HG02571 (cell line): Measurements from ENCODE around the gene KCNT2.

ENCODE experiments used
- ATAC-seq: cut with Tn5 transposase; IDR thresholded peaks from one replicate; pipeline ENCODE4 v1.9.1; 2021; ENCODE audit warnings: mild to moderate bottlenecking, moderate library complexity; ENCODE audit not compliant: unreplicated experiment

The KCNT2 gene

DNA sequence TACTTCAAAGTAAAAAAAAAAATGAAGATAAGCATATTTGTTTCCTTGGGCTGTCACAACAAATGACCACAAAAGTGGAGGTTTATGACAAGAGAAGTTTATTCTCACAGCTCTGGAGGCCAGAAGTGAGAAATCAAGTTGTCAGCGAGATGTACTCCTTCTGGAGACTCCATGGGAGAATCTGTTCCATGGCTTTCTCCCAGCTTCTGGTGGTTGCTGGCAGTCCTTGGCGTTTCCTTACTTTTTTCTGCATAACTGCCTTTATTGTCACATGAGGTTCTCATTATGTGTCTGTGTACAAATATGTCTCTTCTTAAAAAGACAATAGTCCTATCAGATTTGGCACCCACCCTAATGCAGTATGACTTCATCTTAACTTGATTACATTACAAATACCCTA, 398.3 kb downstream of the KCNT2 start:
- no peak for ATAC-seq

DNA sequence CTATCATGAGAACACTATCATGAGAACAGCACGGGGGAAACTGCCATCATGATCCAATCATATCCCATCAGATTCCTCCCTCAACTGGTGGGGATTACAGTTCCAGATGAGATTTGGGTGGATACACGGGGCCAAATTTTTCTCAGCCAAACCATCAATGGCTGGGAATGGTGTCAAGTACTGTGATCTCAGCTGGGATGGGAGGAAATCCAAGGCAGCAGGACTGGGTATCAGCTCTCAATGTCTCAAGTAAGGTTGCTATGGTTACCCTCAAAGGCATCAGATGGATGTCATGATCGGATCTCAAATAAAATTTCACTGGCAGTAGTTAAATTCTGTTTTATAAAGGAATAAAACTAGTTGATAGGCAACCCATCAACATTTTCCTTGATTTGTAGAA, 399.0 kb downstream of the KCNT2 start:
- no peak for ATAC-seq

GRCh38 chr1:196207612-196208217, 400.5 kb downstream of the KCNT2 start:
- ATAC-seq = no peak

DNA sequence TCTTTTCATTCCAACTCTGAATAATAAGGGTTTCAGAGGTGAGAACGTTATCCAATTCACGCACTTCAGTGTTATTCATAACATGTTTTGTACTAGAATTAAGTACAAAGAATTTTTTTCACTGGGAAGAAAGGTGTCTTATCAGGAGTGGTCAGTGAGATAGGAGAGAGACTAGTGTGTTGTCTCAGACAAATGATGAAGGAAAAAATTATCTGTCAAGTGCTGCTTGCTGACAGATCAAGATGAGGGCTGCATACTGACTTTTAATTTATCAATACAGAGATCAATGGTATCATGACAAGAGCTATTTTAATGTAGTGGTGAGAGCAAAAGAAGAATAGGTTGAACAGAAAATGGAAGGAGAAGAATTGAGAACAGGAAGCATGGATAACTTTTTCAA, 402.4 kb downstream of the KCNT2 start:
- no peak for ATAC-seq

DNA sequence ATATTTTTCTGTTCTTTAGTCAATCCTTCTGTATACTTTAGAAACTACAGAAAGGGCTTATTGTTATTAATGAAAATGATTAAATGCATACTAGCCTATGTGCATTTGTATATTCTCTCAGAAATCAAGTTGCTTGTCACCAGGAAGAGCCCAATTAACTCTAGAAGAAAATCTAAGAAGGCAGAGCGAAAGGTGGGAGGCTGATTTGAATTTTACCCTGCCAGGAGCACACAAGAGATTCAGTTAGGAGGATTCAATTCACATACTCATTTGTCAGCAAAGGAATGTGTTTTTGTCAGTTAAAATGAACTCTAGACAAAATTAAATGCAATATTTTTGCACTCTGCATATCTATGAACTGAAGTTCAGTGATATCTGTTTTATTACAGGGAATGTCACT, 411.8 kb downstream of the KCNT2 start:
- ATAC-seq = no peak

GRCh38 chr1:196193896-196194559, 414.2 kb downstream of the KCNT2 start:
- no peak for ATAC-seq

- no peak for ATAC-seq
These were observed 424.3 kb downstream of the KCNT2 start for GRCh38 chr1:196183941-196184340.

- ATAC-seq = no peak
These were observed 426.7 kb downstream of the KCNT2 start for GRCh38 chr1:196181594-196181878.

DNA sequence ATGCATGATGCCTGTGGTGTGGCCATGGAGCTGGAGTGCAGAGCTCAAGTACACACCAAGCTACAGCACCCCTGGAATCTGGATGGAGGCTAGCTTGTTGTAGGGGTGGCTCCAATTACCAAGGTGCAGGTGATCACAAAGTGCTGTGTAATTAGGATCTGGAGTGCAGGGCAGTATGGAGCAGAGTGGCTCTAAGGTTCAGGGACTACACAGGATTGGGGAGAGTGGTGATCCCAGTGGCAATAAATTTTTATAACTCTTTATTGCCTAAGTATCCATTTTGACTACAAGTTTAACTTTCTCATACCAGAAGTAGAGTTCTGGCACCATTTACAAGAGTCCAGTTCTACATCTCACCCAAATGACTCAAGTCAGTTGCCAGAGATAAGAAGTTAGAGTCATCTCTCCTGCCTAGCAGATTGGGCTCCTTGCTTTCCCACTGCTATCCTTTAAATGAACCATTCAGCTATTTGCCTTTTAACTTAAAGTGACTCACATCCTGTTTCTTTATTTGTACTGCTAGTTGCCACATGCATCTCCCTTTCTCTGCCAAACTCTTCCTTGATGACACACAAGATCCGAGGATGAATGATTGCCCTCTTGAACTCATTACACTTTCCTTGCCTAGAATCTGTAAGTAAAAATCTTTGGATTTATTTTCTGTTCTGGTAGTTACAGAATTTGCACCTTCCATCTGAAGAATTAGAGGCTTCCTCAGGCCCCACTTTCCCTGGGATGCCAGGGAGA, 427.2 kb downstream of the KCNT2 start:
- ATAC-seq = no peak

DNA sequence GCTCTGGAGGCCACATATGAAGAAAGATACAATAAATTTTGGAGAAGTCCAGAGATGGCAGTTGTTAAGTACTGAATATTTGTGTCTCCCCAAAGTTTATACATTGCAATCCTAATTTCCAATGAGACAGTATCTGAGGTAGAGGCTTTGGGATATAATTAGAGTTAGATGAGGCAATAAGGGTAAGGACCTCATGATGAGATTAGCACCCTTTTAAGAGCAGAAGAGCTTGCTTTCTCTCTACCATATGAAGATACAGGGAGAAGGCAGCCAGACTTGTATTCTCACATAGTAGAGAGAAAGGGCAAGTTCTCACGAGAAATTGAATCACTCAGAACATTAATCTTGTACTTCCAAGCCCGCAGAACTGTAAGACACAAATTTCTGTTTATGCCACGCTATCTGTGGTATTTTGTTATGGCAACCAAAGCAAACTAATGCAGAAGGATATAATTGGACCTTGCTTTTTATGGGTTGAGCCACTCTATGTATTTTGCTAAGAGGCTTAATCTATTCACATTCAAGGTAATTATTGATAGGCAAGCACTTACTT, 430.1 kb downstream of the KCNT2 start:
- no peak for ATAC-seq
